ENCODE results near the gene EML6. TPM values are rescaled to one million over a fixed set of nuclear protein-coding genes. Genes with fewer than 3 reads are reported as not detected.

Gene EML6
- total RNA-seq, 1 experiment from 2014 or later: 0.77 TPM

GRCh38 chr2:54935389-54935788 lies 211.9 kb downstream of the EML6 start:
- Mint-ChIP-seq H3K27ac (ENCODE audit: low read depth, unreplicated experiment) (no peak overlapping the region), H3K4me1 (ENCODE audit: insufficient read depth, unreplicated experiment) (no peaks in the 10 kb centered on the region), H3K9me3 (ENCODE audit: unreplicated experiment) (peaks cover 7% of the 10 kb centered on the region), H3K4me3 (ENCODE audit: unreplicated experiment) (no peak overlapping the region), H3K36me3 (ENCODE audit: insufficient read depth, unreplicated experiment) (no peaks in the 10 kb centered on the region), H3K27me3 (ENCODE audit: insufficient read depth, unreplicated experiment) (no peaks in the 10 kb centered on the region)
- TF ChIP-seq CTCF (IDR thresholded peaks at IDR 0.05; ENCODE audit: unreplicated experiment): no peak
- CTCF ChIA-PET: interaction anchor here (0.6 to 1.3 kb wide), 3 partner anchors 24 to 594 kb away, joined by 3 read pairs; no protein-coding TSS in a partner anchor
- no TSS peak for BruUV-seq (replicated peaks)
- intact Hi-C loops (cut with micrococcal nuclease): no loop called here
- POLR2A ChIA-PET: no interaction called here
- no peak for DNase-seq (ENCODE audit: unreplicated experiment)

GRCh38 chr2:54936766-54937165 lies 213.3 kb downstream of the EML6 start:
- H3K27ac Mint-ChIP-seq (ENCODE audit: low read depth, unreplicated experiment): no peak overlapping the region
- intact Hi-C loops (cut with micrococcal nuclease): no loop called here
- POLR2A ChIA-PET: interaction anchor here (0.7 to 2.8 kb wide), 4 partner anchors 8 to 98 kb away, joined by 3 to 7 read pairs (median 4); no protein-coding TSS in a partner anchor
- BruUV-seq (replicated peaks): no TSS peak
- DNase-seq (ENCODE audit: unreplicated experiment): no peak
- CTCF ChIA-PET: interaction anchor here (0.6 to 1.2 kb wide), 4 partner anchors 32 to 54 kb away, joined by 3 to 5 read pairs (median 4); no protein-coding TSS in a partner anchor
- H3K27me3 Mint-ChIP-seq (ENCODE audit: insufficient read depth, unreplicated experiment): no peaks in the 10 kb centered on the region
- H3K36me3 Mint-ChIP-seq (ENCODE audit: insufficient read depth, unreplicated experiment): no peaks in the 10 kb centered on the region
- H3K4me3 Mint-ChIP-seq (ENCODE audit: unreplicated experiment): no peak overlapping the region
- H3K4me1 Mint-ChIP-seq (ENCODE audit: insufficient read depth, unreplicated experiment): no peaks in the 10 kb centered on the region
- peaks cover 7% of the 10 kb centered on the region for H3K9me3 Mint-ChIP-seq (ENCODE audit: unreplicated experiment)
- no peak for TF ChIP-seq CTCF (IDR thresholded peaks at IDR 0.05; ENCODE audit: unreplicated experiment)

GRCh38 chr2:54939446-54940118 lies 216.1 kb downstream of the EML6 start:
- no TSS peak for BruUV-seq (replicated peaks)
- POLR2A ChIA-PET: no interaction called here

GRCh38 chr2:54940723-54941122 lies 217.3 kb downstream of the EML6 start:
- H3K27me3 Mint-ChIP-seq (ENCODE audit: insufficient read depth, unreplicated experiment): no peaks in the 10 kb centered on the region
- H3K4me1 Mint-ChIP-seq (ENCODE audit: insufficient read depth, unreplicated experiment): peaks cover 6% of the 10 kb centered on the region
- CTCF ChIA-PET: no interaction called here
- TF ChIP-seq CTCF (IDR thresholded peaks at IDR 0.05; ENCODE audit: unreplicated experiment): no peak
- H3K4me3 Mint-ChIP-seq (ENCODE audit: unreplicated experiment): no peak overlapping the region
- peaks cover 7% of the 10 kb centered on the region for H3K9me3 Mint-ChIP-seq (ENCODE audit: unreplicated experiment)
- H3K36me3 Mint-ChIP-seq (ENCODE audit: insufficient read depth, unreplicated experiment): no peaks in the 10 kb centered on the region
- intact Hi-C loops (cut with micrococcal nuclease): no loop called here
- no TSS peak for BruUV-seq (replicated peaks)
- no peak for DNase-seq (ENCODE audit: unreplicated experiment)
- H3K27ac Mint-ChIP-seq (ENCODE audit: low read depth, unreplicated experiment): no peak overlapping the region
- POLR2A ChIA-PET: no interaction called here

More at GRCh38 chr2:54939446-54940118, 216.1 kb downstream of the EML6 start:
- no peak for TF ChIP-seq CTCF (IDR thresholded peaks at IDR 0.05; ENCODE audit: unreplicated experiment)
- H3K4me1 Mint-ChIP-seq (ENCODE audit: insufficient read depth, unreplicated experiment): no peaks in the 10 kb centered on the region
- H3K36me3 Mint-ChIP-seq (ENCODE audit: insufficient read depth, unreplicated experiment): no peaks in the 10 kb centered on the region
- intact Hi-C loops (cut with micrococcal nuclease): no loop called here
- H3K27ac Mint-ChIP-seq (ENCODE audit: low read depth, unreplicated experiment): no peak overlapping the region
- no peak overlapping the region for H3K4me3 Mint-ChIP-seq (ENCODE audit: unreplicated experiment)
- peaks cover 7% of the 10 kb centered on the region for H3K9me3 Mint-ChIP-seq (ENCODE audit: unreplicated experiment)
- no peaks in the 10 kb centered on the region for H3K27me3 Mint-ChIP-seq (ENCODE audit: insufficient read depth, unreplicated experiment)
- CTCF ChIA-PET: interaction anchor here (0.6 kb wide), 1 partner anchor 9 kb away, joined by 3 read pairs; no protein-coding TSS in a partner anchor
- no peak for DNase-seq (ENCODE audit: unreplicated experiment)

Measured in MCF 10A (cell line).